NCI-H345 treated with DMSO at 0.1 percent for 48 hours (cell line): Measurements from ENCODE around the gene RLN1.
"Not testable (repeated sequence)": the region's sequence is repeated elsewhere in the genome, so short reads cannot be mapped to it uniquely, and the experiment has no call there.

ENCODE experiments used
- DNase-seq: peaks from one replicate; lab custom pipeline; 2025; ENCODE audit not compliant: unreplicated experiment; lab: John Stamatoyannopoulos, UW

Gene RLN1

GRCh38 chr9:5326187-5326586 is 13.5 kb downstream of the RLN1 start:
- DNase-seq, result no peak

- not testable (repeated sequence) for DNase-seq
These were observed 18.1 kb downstream of the RLN1 start for GRCh38 chr9:5321601-5322000.

- DNase-seq, result no peak
These were observed 18.6 kb downstream of the RLN1 start for GRCh38 chr9:5321058-5321457.

- DNase-seq, result not testable (repeated sequence)
These were observed 23.3 kb downstream of the RLN1 start for GRCh38 chr9:5316406-5316805.

GRCh38 chr9:5315187-5315923 is 24.3 kb downstream of the RLN1 start:
- DNase-seq, result no peak

- no peak for DNase-seq
These were observed 28.8 kb downstream of the RLN1 start for GRCh38 chr9:5310851-5311250.

- DNase-seq, result no peak
These were observed 33.9 kb downstream of the RLN1 start for GRCh38 chr9:5305741-5306140.

GRCh38 chr9:5303840-5304795 is 35.6 kb downstream of the RLN1 start, which contains the start of gene RLN2:
Gene RLN2 (minus strand): TSS chr9:5304716. CDS start chr9:5304580, 136 bp downstream.
- DNase-seq, result not testable (repeated sequence)

GRCh38 chr9:5301544-5301943 is 38.1 kb downstream of the RLN1 start:
- DNase-seq, result no peak

GRCh38 chr9:5292141-5292540 is 47.5 kb downstream of the RLN1 start:
- no peak for DNase-seq

GRCh38 chr9:5288591-5288990 is 51.1 kb downstream of the RLN1 start:
- no peak for DNase-seq

- no peak for DNase-seq
These were observed 53.4 kb downstream of the RLN1 start for GRCh38 chr9:5286262-5286661.
